ENCODE measurements around the gene NECTIN4.

Gene NECTIN4

DNA sequence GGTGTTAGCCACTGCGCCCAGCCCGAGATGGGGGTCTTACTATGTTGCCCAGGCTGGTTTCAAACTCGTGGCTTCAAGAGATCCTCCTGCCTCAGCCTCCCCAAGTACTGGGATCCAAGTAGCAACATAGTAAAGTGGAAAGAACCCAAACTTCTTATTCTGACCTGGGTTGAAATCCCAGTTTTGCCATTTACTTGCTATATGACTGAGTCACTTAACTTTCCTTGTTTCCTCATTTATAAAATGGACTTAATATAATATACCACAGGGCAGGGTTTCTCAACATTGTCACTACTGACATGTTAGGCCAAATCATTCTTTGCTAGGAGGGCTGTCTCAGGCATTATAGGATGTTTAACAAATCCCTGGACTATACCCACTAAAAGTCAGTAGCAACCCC, 21.8 kb upstream of the NECTIN4 start:
- DNase-seq (ENCODE audit: extremely low read depth, low read depth): no peak
- TF ChIP-seq CTCF (IDR thresholded peaks at IDR 0.05; ENCODE audit: low read depth, low read length): no peak

GRCh38 chr1:161106431-161106830, 17.1 kb upstream of the NECTIN4 start:
- no peak for DNase-seq (ENCODE audit: extremely low read depth, low read depth)

GRCh38 chr1:161100556-161100955, 11.2 kb upstream of the NECTIN4 start:
- DNase-seq (ENCODE audit: extremely low read depth, low read depth): no peak
- no peak for TF ChIP-seq CTCF (IDR thresholded peaks at IDR 0.05; ENCODE audit: low read depth, low read length)

More at GRCh38 chr1:161106431-161106830, 17.1 kb upstream of the NECTIN4 start:
- TF ChIP-seq CTCF (IDR thresholded peaks at IDR 0.05; ENCODE audit: low read depth, low read length): no peak

DNA sequence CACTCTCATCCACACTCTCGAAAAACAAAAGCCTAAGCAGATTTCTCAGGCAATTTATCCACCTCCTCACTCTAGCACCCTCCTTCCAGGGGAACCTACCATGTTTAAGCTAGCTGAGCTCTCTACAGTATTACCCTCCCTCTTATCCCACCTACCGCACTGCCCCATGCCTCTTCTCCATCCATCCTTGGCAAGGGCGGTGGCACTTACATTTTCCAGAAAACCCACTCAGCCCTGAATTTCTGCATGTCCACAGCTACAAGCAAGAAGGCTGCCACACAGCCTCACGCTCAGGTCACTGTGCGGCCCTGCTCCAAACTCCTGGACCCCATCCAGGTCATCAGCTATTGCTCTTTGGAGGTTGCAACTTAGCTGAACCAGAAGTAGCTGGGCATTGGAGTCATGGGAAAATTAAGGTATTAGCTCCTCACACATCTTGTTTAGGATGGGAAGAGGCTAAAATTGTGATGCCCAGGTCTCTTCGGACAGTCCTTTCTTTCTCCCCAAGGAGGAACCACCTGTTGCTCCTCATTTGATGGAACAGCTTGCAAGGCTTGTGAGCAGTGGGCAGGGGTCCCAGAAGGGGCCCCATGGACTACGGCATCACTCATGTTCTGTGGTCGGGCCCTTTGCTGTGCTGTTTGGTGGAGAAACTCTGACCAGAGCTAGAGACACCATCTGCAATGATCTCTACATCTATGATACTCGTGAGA, 9.9 kb upstream of the NECTIN4 start:
- DNase-seq (ENCODE audit: extremely low read depth, low read depth): no peak
- no peak for TF ChIP-seq CTCF (IDR thresholded peaks at IDR 0.05; ENCODE audit: low read depth, low read length)

DNA sequence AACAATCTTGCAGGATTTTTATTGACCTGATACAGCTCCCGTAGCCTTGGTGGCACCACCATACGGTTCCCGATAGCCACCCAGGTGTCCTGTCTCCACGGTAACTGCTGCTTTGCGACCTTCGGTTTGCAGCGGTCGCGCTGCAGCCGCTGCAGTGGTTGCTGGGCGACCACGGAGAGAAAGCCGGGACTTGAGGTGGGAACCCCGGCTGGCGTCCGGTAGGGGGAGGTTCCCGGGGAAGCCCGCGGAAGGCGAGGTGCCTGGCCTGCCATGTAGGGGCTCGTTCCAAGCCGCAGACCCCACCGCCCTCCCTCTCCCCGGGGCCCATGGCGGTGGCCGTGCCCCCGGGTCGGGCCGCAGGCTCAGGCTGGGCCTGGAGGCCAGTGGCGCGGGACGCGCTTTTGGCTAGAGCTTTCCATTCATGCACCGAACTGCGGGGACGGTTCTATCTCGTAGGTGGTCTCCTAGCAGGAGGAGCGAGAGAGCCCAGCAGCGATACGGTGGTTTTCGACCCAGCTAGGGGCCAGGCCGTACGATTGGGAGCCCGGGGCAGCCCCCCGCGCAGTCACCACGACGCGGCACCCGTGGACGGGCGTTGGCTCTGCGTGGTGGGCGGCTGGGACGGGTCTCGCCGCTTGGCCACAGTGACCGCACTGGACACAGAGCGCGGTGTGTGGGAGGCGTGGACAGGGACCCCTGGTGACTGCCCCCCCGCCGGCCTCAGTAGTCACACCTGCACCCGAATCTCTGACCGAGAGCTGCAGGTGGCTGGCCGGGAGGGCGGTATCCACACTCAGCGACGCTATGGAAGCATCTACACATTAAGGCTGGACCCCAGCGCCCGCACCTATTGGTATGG, 9.1 kb upstream of the NECTIN4 start, which contains the start of gene KLHDC9:
Gene KLHDC9 (plus strand): TSS at position 152 of the 859 bp plus-strand sequence. CDS start 175 bp downstream, at position 327.
- no peak for DNase-seq (ENCODE audit: extremely low read depth, low read depth)
- TF ChIP-seq CTCF (IDR thresholded peaks at IDR 0.05; ENCODE audit: low read depth, low read length): peak; percentile 8

DNA sequence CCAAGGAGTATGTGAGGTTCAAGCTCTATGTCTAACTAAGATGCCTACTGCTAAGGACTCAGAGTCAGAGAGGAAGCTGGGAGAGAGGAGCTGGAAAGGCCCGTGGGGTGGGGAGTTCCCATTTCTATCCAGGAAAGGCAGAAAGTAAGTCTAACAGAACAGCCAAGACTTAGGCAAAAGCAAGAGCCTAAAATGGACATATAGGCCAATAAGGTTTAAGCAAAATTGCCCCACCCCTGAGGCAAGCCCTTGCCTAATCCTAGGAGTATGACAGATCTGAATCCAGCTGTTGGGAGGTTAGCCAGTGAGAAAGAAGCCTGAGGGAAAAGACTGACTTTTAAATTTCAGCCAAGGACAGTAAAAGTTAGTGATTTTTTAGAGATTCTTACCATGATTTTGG, 7.2 kb upstream of the NECTIN4 start:
- TF ChIP-seq CTCF (IDR thresholded peaks at IDR 0.05; ENCODE audit: low read depth, low read length): no peak
- no peak for DNase-seq (ENCODE audit: extremely low read depth, low read depth)

DNA sequence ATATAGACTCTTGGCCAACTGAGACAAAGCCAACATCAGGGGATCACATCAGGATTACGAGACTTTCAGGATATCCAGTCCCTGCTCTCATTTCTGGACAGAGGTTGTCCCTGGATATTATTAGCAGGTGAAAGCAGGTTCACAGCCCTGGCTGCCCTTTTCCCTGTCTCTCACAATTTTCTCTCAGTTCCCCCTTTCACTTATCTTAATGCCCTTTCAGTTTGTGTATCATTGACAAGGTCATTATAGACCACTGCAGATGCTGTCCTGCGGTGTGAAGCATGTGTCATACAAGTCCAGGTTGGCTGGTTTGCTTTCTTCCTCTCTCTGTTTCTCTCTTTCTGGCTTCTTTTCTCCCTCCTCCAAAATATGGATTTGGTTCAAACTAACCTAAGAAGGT, 6.7 kb upstream of the NECTIN4 start:
- no peak for TF ChIP-seq CTCF (IDR thresholded peaks at IDR 0.05; ENCODE audit: low read depth, low read length)
- no peak for DNase-seq (ENCODE audit: extremely low read depth, low read depth)

All from AG09319 (cell line).